Neural cell (in vitro differentiated cells): Measurements from ENCODE around the gene SPOCK3. TPM values are rescaled to one million over a fixed set of nuclear protein-coding genes. Genes with fewer than 3 reads are reported as not detected.

Source experiments
- H2AFZ ChIP-seq: fragments of 200-600, 300-800 bp; sonication (generic), shearing (Covaris generic); 2 replicates; pipeline ENCODE4 v1.6.0; 2014; ENCODE audit warnings: low read depth, mild to moderate bottlenecking, antibody characterized with exemption, low read length, moderate library complexity
- H3F3A ChIP-seq: fragments of 200-600 bp; shearing (Covaris generic); 2 replicates; pipeline ENCODE4 v1.6.1; 2016; ENCODE audit warnings: mild to moderate bottlenecking, moderate library complexity, mixed read lengths, antibody characterized with exemption, low read length; ENCODE audit not compliant: insufficient read depth, poor library complexity, severe bottlenecking
- H3K27ac ChIP-seq: fragments of 200-600, 300-800 bp; sonication (generic), shearing (Covaris generic); 2 replicates; pipeline ENCODE4 v1.5.1; 2014; ENCODE audit warnings: mild to moderate bottlenecking, low read length, moderate library complexity
- H3K27me3 ChIP-seq: fragments of 300-800, 200-600 bp; sonication (generic), shearing (Covaris generic); 2 replicates; pipeline ENCODE4 v1.6.0; 2014; ENCODE audit warnings: mild to moderate bottlenecking, low read depth, low read length, moderate library complexity; ENCODE audit not compliant: insufficient read depth
- H3K36me3 ChIP-seq: fragments of 300-800, 200-600 bp; sonication (generic), shearing (Covaris generic); 2 replicates; pipeline ENCODE4 v1.5.1; 2014; ENCODE audit warnings: mild to moderate bottlenecking, antibody characterized with exemption, low read length, moderate library complexity; ENCODE audit not compliant: insufficient read depth
- H3K4me2 ChIP-seq: fragments of 300-800, 200-600 bp; sonication (generic), shearing (Covaris generic); 2 replicates; pipeline ENCODE4 v1.6.0; 2014; ENCODE audit warnings: mild to moderate bottlenecking, low read length
- H3K4me3 ChIP-seq: fragments of 300-800, 200-600 bp; sonication (generic), shearing (Covaris generic); 2 replicates; pipeline ENCODE4 v1.5.1; 2014; ENCODE audit warnings: mild to moderate bottlenecking, low read length, moderate library complexity
- H3K79me2 ChIP-seq: fragments of 200-600 bp; shearing (Covaris generic); replicated peaks from 2 replicates; pipeline ENCODE4 v1.6.0; 2014; ENCODE audit warnings: mild to moderate bottlenecking, low read length, moderate library complexity; ENCODE audit not compliant: insufficient read depth
- H3K9ac ChIP-seq: fragments of 300-800, 200-600 bp; sonication (generic), shearing (Covaris generic); 2 replicates; pipeline ENCODE4 v1.6.1; 2016; ENCODE audit warnings: mild to moderate bottlenecking, low read length, mixed read lengths
- H3K9me2 ChIP-seq: fragments of 200-600 bp; shearing (Covaris generic); 2 replicates; pipeline ENCODE4 v1.6.1; 2016; ENCODE audit warnings: mild to moderate bottlenecking, low read length, mixed read lengths; ENCODE audit not compliant: insufficient read depth
- H3K9me3 ChIP-seq: fragments of 200-600, 300-800 bp; sonication (generic), shearing (Covaris generic); 2 replicates; pipeline ENCODE4 v1.6.1; 2016; ENCODE audit warnings: mild to moderate bottlenecking, mixed run types, low read length, moderate library complexity, mixed read lengths
- H4K20me1 ChIP-seq: fragments of 200-600 bp; shearing (Covaris generic); 2 replicates; pipeline ENCODE4 v1.6.1; 2016; ENCODE audit warnings: mild to moderate bottlenecking, mixed run types; ENCODE audit not compliant: insufficient read depth
- CTCF ChIP-seq: fragments of 450-650 bp; IDR thresholded peaks from 2 replicates; pipeline ENCODE4 v1.5.1; 2014; ENCODE audit warnings: antibody characterized with exemption, mild to moderate bottlenecking, moderate library complexity; ENCODE audit not compliant: poor library complexity, severe bottlenecking
- EP300 ChIP-seq: fragments of 450-650 bp; conservative IDR thresholded peaks from 2 replicates; pipeline ENCODE4 v1.6.1; 2014; ENCODE audit warnings: antibody characterized with exemption, mild to moderate bottlenecking, moderate library complexity; ENCODE audit not compliant: poor library complexity, severe bottlenecking
- EZH2 ChIP-seq: fragments of 200-600, 300-800 bp; shearing (Covaris generic), sonication (generic); IDR thresholded peaks from 2 replicates; pipeline ENCODE4 v1.6.1; 2014; ENCODE audit warnings: antibody characterized with exemption, low read length, borderline replicate concordance, mild to moderate bottlenecking; ENCODE audit not compliant: insufficient read depth, poor library complexity, severe bottlenecking
- MXI1 ChIP-seq: fragments of 450-650 bp; conservative IDR thresholded peaks from 2 replicates; pipeline ENCODE4 v1.6.1; 2014; ENCODE audit warnings: antibody characterized with exemption, mild to moderate bottlenecking; ENCODE audit not compliant: poor library complexity, severe bottlenecking
- POLR2AphosphoS5 ChIP-seq: IDR thresholded peaks from 2 replicates; pipeline ENCODE4 v1.6.1; 2012
- RAD21 ChIP-seq: fragments of 450-650 bp; conservative IDR thresholded peaks from 2 replicates; pipeline ENCODE4 v1.6.1; 2014; ENCODE audit warnings: antibody characterized with exemption, mild to moderate bottlenecking, moderate library complexity
- REST ChIP-seq: IDR thresholded peaks from 2 replicates; pipeline ENCODE4 v1.6.1; 2012; ENCODE audit warnings: borderline replicate concordance
- SMC3 ChIP-seq: fragments of 450-650 bp; conservative IDR thresholded peaks from 2 replicates; pipeline ENCODE4 v1.6.1; 2014; ENCODE audit warnings: antibody characterized with exemption, mild to moderate bottlenecking, moderate library complexity; ENCODE audit not compliant: poor library complexity
- TAF1 ChIP-seq: IDR thresholded peaks from 2 replicates; pipeline ENCODE4 v1.6.1; 2012; ENCODE audit warnings: low read depth
- polyA plus RNA-seq: library from polyadenylated mRNA; depleted of rRNA; stranded (reverse); fragments of >200 nt; gene quantifications from 2 replicates; pipeline ENCODE4 v1.2.3, GENCODE V29; 2014

The SPOCK3 gene
- polyA plus RNA-seq, 1 donor from 2014 or later, result 7.9 TPM

DNA sequence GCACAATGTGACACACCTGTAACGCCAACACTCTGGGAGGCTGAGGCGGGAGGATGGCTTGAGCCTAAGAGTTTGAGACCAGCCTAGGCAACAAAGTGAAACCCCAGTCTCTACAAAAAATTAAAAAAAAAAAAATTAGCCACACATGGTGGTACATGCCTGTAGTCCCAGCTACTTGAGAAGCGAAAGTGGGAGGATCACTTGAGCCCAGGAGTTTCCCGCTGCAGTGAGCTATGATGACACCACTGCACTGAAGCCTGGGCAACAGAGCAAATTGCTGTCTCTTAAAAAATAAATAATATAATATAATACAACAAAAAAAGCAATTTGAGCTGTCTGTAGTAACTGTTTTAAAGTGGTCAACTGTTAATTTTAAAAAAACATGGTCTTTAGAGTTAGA, 13.2 kb downstream of the SPOCK3 start:
- Histone ChIP-seq H3K4me2 (no peak overlapping the region), H3K27ac (no peak overlapping the region), H3K79me2 (no peaks in the 10 kb centered on the region), H3K4me3 (no peak overlapping the region), H3K27me3 (no peaks in the 10 kb centered on the region), H3K9me2 (no peaks in the 10 kb centered on the region), H3F3A (no peaks in the 10 kb centered on the region), H2AFZ (no peak overlapping the region), H3K36me3 (no peaks in the 10 kb centered on the region), H4K20me1 (no peaks in the 10 kb centered on the region), H3K9ac (no peak overlapping the region), H3K9me3 (no peaks in the 10 kb centered on the region)
- no peak for TF ChIP-seq CTCF
- no peak for TF ChIP-seq POLR2AphosphoS5
- no peak for TF ChIP-seq RAD21
- no peak for TF ChIP-seq TAF1
- TF ChIP-seq REST, result no peak
- no peak for TF ChIP-seq EZH2

DNA sequence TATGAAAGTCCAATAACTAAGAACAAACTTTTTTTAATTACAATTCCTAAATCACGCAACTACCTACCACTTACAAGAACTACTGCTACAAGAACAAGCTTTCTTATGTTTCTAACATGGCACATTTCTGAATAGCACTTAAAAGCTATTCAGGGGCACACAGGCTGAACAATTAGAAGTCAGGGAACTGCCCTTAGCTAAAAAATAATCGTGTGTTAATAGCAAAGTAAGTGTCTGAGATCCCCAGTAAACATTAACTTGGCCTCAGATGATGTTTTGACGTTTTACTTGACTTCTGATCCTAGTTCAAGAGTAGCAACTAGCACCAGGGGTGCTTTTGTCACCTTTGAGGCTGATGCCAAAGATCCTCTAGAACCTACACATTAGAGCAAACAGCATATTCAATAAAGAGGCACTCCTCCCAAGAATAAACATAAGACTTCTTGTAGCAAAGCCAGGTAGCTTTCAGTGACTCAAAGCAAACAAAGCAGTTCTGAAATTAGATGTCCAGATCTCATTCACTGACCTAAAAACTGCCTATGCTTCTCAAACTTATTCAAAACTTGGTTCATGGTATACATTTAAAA, 16.2 kb downstream of the SPOCK3 start:
- Histone ChIP-seq H3K9me2 (no peaks in the 10 kb centered on the region), H3K4me2 (no peak overlapping the region), H3K79me2 (no peaks in the 10 kb centered on the region), H3K27me3 (no peaks in the 10 kb centered on the region), H3F3A (no peaks in the 10 kb centered on the region), H3K27ac (no peak overlapping the region), H3K9ac (no peak overlapping the region), H3K9me3 (no peaks in the 10 kb centered on the region), H4K20me1 (no peaks in the 10 kb centered on the region), H3K36me3 (no peaks in the 10 kb centered on the region), H2AFZ (no peak overlapping the region), H3K4me3 (no peak overlapping the region)
- TF ChIP-seq TAF1 (no peak), REST (no peak), RAD21 (no peak), EZH2 (no peak), POLR2AphosphoS5 (no peak), EP300 (no peak), MXI1 (no peak), CTCF (no peak), SMC3 (no peak)
